Inflammatory macrophage treated with lipopolysaccharide for 1 hour (primary cell): ENCODE data around the gene NEO1.

ENCODE experiments used
- DNase-seq, 2 donors: peaks; one replicate each; pipeline ENCODE4 v3.0.0-alpha.2; 2020 to 2022

NEO1 gene

GRCh38 chr15:73335471-73335870 is 283.2 kb downstream of the NEO1 start:
- no peak for DNase-seq

GRCh38 chr15:73336756-73337155 is 284.5 kb downstream of the NEO1 start:
- DNase-seq = no peak

- no peak for DNase-seq
Measured at GRCh38 chr15:73337187-73337586, 284.9 kb downstream of the NEO1 start.

- no peak for DNase-seq
Measured at GRCh38 chr15:73338058-73338457, 285.8 kb downstream of the NEO1 start.

- DNase-seq = no peak
Measured at GRCh38 chr15:73338606-73339374, 286.5 kb downstream of the NEO1 start.

- DNase-seq = no peak
Measured at GRCh38 chr15:73340502-73341192, 288.4 kb downstream of the NEO1 start.

- DNase-seq = no peak
Measured at GRCh38 chr15:73341886-73342600, 289.8 kb downstream of the NEO1 start.

GRCh38 chr15:73344056-73344455 is 291.8 kb downstream of the NEO1 start:
- no peak for DNase-seq

GRCh38 chr15:73345658-73346057 is 293.4 kb downstream of the NEO1 start:
- no peak for DNase-seq

- no peak for DNase-seq
Measured at GRCh38 chr15:73346735-73347312, 294.6 kb downstream of the NEO1 start.

GRCh38 chr15:73349191-73349590 is 296.9 kb downstream of the NEO1 start:
- DNase-seq = no peak

GRCh38 chr15:73352082-73352481 is 299.8 kb downstream of the NEO1 start:
- DNase-seq = no peak

- DNase-seq = no peak
Measured at GRCh38 chr15:73353734-73354133, 301.5 kb downstream of the NEO1 start.

GRCh38 chr15:73354241-73354640 is 302.0 kb downstream of the NEO1 start:
- DNase-seq = no peak
